Measurements from ENCODE around the gene HEXA.

The HEXA gene

GRCh38 chr15:72411544-72411943 is 35.7 kb upstream of the HEXA start:
- no peak for DNase-seq (ENCODE audit: extremely low spot score)
- POLR2A ChIA-PET, result no interaction called here
- CTCF ChIA-PET, result no interaction called here
- TF ChIP-seq CTCF (IDR thresholded peaks at IDR 0.05; ENCODE audit: control extremely low read depth, extremely low read depth, low read depth, missing control alignments), result no peak

- ChIA-PET CTCF (no interaction called here), POLR2A (no interaction called here)
- no peak for TF ChIP-seq CTCF (IDR thresholded peaks at IDR 0.05; ENCODE audit: control extremely low read depth, extremely low read depth, low read depth, missing control alignments)
- DNase-seq (ENCODE audit: extremely low spot score), result no peak
Observed at GRCh38 chr15:72411111-72411510, 35.3 kb upstream of the HEXA start.

GRCh38 chr15:72406936-72407335 is 31.1 kb upstream of the HEXA start:
- ChIA-PET POLR2A (no interaction called here), CTCF (no interaction called here)
- DNase-seq (ENCODE audit: extremely low spot score), result no peak
- TF ChIP-seq CTCF (IDR thresholded peaks at IDR 0.05; ENCODE audit: control extremely low read depth, extremely low read depth, low read depth, missing control alignments), result no peak

- no peak for DNase-seq (ENCODE audit: extremely low spot score)
- CTCF ChIA-PET, result interaction anchor here (1.3 kb wide), 1 partner anchor 48 kb away, joined by 3 read pairs; no protein-coding TSS in a partner anchor
- TF ChIP-seq CTCF (IDR thresholded peaks at IDR 0.05; ENCODE audit: control extremely low read depth, extremely low read depth, low read depth, missing control alignments), result no peak
- POLR2A ChIA-PET, result no interaction called here
Observed at GRCh38 chr15:72404841-72405240, 29.0 kb upstream of the HEXA start.

- DNase-seq (ENCODE audit: extremely low spot score), result no peak
- TF ChIP-seq CTCF (IDR thresholded peaks at IDR 0.05; ENCODE audit: control extremely low read depth, extremely low read depth, low read depth, missing control alignments), result no peak
- POLR2A ChIA-PET, result no interaction called here
- CTCF ChIA-PET, result interaction anchor here (1.3 kb wide), 1 partner anchor 47 kb away, joined by 3 read pairs; no protein-coding TSS in a partner anchor
Observed at GRCh38 chr15:72404356-72404755, 28.5 kb upstream of the HEXA start.

GRCh38 chr15:72402726-72403125 is 26.9 kb upstream of the HEXA start:
- CTCF ChIA-PET, result interaction anchor here (1.0 kb wide), 1 partner anchor 9 kb away, joined by 3 read pairs; no protein-coding TSS in a partner anchor
- DNase-seq (ENCODE audit: extremely low spot score), result no peak
- no peak for TF ChIP-seq CTCF (IDR thresholded peaks at IDR 0.05; ENCODE audit: control extremely low read depth, extremely low read depth, low read depth, missing control alignments)
- POLR2A ChIA-PET, result no interaction called here

- ChIA-PET POLR2A (no interaction called here), CTCF (interaction anchor here (1.2 kb wide), 1 partner anchor 16 kb away, joined by 3 read pairs; no protein-coding TSS in a partner anchor)
- DNase-seq (ENCODE audit: extremely low spot score), result no peak
- no peak for TF ChIP-seq CTCF (IDR thresholded peaks at IDR 0.05; ENCODE audit: control extremely low read depth, extremely low read depth, low read depth, missing control alignments)
Observed at GRCh38 chr15:72398648-72399047, 22.8 kb upstream of the HEXA start.

Data from GM10248 (cell line).